ENCODE results near the gene SYTL1.

SYTL1 gene

GRCh38 chr1:27348861-27349783 lies 7.3 kb downstream of the SYTL1 start:
- peak in 1 of 5 experiments; percentile 43 for DNase-seq

GRCh38 chr1:27349784-27350662 lies 8.2 kb downstream of the SYTL1 start:
- peak in 1 of 5 experiments; percentile 49 for DNase-seq

GRCh38 chr1:27350663-27351540 lies 9.1 kb downstream of the SYTL1 start:
- DNase-seq, result no peak

GRCh38 chr1:27351541-27352107 lies 9.8 kb downstream of the SYTL1 start:
- no peak for DNase-seq

- no peak for DNase-seq
Measured at GRCh38 chr1:27353166-27353565, 11.3 kb downstream of the SYTL1 start.

GRCh38 chr1:27353629-27354028 lies 11.8 kb downstream of the SYTL1 start:
- no peak for DNase-seq

GRCh38 chr1:27355683-27356082 lies 13.9 kb downstream of the SYTL1 start:
- no peak for DNase-seq

- DNase-seq, result no peak
Measured at GRCh38 chr1:27356277-27356618, 14.4 kb downstream of the SYTL1 start.

GRCh38 chr1:27356619-27357280 lies 14.9 kb downstream of the SYTL1 start:
- peak in 3 of 5 experiments; percentile 38 to 55 (median 51) for DNase-seq

GRCh38 chr1:27357281-27358037 lies 15.6 kb downstream of the SYTL1 start:
- DNase-seq, result peak; percentile 53 to 88 (median 75)

- DNase-seq, result no peak
Measured at GRCh38 chr1:27358038-27358927, 16.5 kb downstream of the SYTL1 start.

GRCh38 chr1:27358928-27359313 lies 17.1 kb downstream of the SYTL1 start:
- DNase-seq, result no peak

GRCh38 chr1:27359822-27360158 lies 18.0 kb downstream of the SYTL1 start:
- no peak for DNase-seq

GRCh38 chr1:27360159-27361043 lies 18.6 kb downstream of the SYTL1 start:
- peak; percentile 20 to 49 (median 39) for DNase-seq

- DNase-seq, result no peak
Measured at GRCh38 chr1:27361044-27361402, 19.2 kb downstream of the SYTL1 start.

GRCh38 chr1:27361553-27361952 lies 19.7 kb downstream of the SYTL1 start:
- no peak for DNase-seq

GRCh38 chr1:27363766-27364695 lies 22.2 kb downstream of the SYTL1 start:
- no peak for DNase-seq
